Activated CD8-positive, alpha-beta T cell treated with anti-CD3 and anti-CD28 coated beads, Interleukin-2, amount 10 ng/mL, durations not matched to agents 7 days and 5 days (primary cell): ENCODE results near the gene TMA16. TPM values are rescaled to one million over a fixed set of nuclear protein-coding genes. Genes with fewer than 3 reads are reported as not detected.

Source experiments
- ATAC-seq: fragments of 150-1000 bp; cut with Tn5 transposase; one replicate; pipeline ENCODE4 v1.10.0; 2021; ENCODE audit warnings: moderate library complexity
- CTCF ChIA-PET: fragments of 350-600 bp; sonication (Branson Sonifier 250); formaldehyde crosslinking; loops from one replicate; lab custom pipeline; 2021; ENCODE audit warnings: antibody characterized with exemption; lab: Charles Lee
- POLR2A ChIA-PET: fragments of 350-600 bp; sonication (Branson Sonifier 250); formaldehyde crosslinking; loops from one replicate; lab custom pipeline; 2021; ENCODE audit warnings: antibody characterized with exemption; lab: Charles Lee
- DNase-seq: peaks from one replicate; pipeline ENCODE4 v3.0.0-alpha.2; 2020
- H3K27ac Mint-ChIP-seq: one replicate; pipeline ENCODE4 v1.8.0; 2021; ENCODE audit warnings: mild to moderate bottlenecking, mixed read lengths
- H3K27me3 Mint-ChIP-seq: one replicate; pipeline ENCODE4 v1.8.0; 2021; ENCODE audit warnings: low read depth, mixed read lengths
- H3K36me3 Mint-ChIP-seq: one replicate; pipeline ENCODE4 v1.8.0; 2021; ENCODE audit warnings: low read depth, mixed read lengths
- H3K4me1 Mint-ChIP-seq: one replicate; pipeline ENCODE4 v1.8.0; 2021; ENCODE audit warnings: low read depth, mixed read lengths
- H3K4me3 Mint-ChIP-seq: one replicate; pipeline ENCODE4 v1.8.0; 2021; ENCODE audit warnings: mild to moderate bottlenecking, mixed read lengths
- H3K9me3 Mint-ChIP-seq: one replicate; pipeline ENCODE4 v1.8.0; 2022; ENCODE audit warnings: mixed read lengths; ENCODE audit not compliant: insufficient read depth
- total RNA-seq, 2 experiments: library from RNA; stranded (reverse); gene quantifications; one replicate each; pipeline ENCODE4 v1.2.3, GENCODE V29; 2021

TMA16 gene
- total RNA-seq, 2 experiments from 2014 or later = 34.1 TPM

DNA sequence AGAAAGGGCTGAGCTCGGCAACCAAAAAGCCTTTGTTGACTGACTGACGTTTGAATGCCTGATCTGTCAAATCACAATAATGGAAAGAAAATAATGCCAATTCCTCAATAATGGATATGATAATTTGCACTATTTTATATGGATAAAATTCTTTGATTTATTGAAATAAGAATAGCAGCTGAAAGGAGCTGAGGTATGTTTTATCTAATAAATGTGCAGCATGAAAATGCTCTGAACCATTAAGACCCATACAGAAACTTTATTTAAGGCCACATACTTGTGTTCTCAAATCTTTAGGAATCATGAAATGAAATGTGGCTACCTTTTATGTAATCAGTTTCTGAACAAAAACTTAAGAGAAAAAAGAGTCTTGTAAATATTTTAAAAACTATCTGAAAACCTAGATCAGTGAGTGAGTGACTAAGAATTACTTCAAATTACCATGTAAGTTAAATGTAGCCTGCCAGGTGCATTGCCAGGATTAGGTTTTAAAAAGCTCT, 69.8 kb downstream of the TMA16 start:
- POLR2A ChIA-PET = no interaction called here

DNA sequence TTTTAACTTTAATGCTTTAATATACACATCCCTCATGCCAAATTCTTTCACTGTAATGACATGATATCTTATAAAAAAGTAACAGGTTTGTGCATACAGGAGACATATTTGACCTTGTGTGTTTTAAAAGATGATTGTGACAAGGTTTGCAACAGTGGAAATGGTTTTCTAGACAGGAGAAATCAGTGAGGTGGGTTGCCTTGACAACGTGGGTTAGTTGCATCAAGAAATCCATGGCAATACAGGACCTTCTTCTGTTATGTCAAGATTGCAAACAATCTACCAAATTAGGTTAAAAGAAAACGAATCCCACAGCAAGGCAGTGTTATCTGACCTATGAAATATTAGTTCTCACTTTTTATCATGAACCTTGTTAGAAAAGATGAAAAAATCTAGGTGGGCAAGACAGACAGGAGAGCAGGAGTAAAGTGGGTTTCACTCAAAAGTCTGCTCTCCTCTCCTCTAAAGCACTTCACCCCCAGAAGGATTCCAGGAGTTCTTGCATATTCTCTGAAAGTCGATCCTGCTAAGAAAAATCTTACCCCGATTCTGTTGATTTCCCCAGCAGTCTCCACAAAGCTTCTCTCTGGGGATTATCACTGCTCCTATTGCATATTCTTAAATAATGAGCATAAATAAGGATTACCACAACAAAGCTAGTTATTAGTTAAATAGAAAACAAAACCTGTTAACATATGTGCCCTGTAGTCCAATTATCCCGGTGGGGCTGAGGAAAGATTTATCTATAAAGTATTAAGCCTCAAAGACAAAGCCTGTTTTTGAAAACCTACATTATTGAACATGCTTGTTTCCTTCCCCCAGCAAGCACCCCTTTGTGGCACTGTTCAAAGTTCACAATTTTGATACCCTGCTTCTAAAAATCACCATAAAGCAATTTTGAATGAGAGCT, 71.0 kb downstream of the TMA16 start:
- Mint-ChIP-seq H3K27me3 (peaks cover 3% of the 10 kb centered on the region), H3K36me3 (no peaks in the 10 kb centered on the region), H3K27ac (no peak overlapping the region), H3K4me1 (no peaks in the 10 kb centered on the region), H3K4me3 (no peak overlapping the region), H3K9me3 (no peaks in the 10 kb centered on the region)
- ATAC-seq (no peak), DNase-seq (no peak)
- ChIA-PET CTCF (interaction anchor here (1.4 kb wide), 1 partner anchor 9 kb away, joined by 6 read pairs; no protein-coding TSS in a partner anchor), POLR2A (no interaction called here)

More for the DNA sequence above, 69.8 kb downstream of the TMA16 start:
- Mint-ChIP-seq H3K27me3 (peaks cover 3% of the 10 kb centered on the region), H3K36me3 (no peaks in the 10 kb centered on the region), H3K9me3 (no peaks in the 10 kb centered on the region), H3K4me3 (no peak overlapping the region), H3K27ac (no peak overlapping the region), H3K4me1 (peaks cover 4% of the 10 kb centered on the region)
- ATAC-seq (no peak), DNase-seq (no peak)
- CTCF ChIA-PET = interaction anchor here (0.8 to 1.4 kb wide), 2 partner anchors 8 kb away, joined by 3 to 6 read pairs; no protein-coding TSS in a partner anchor

DNA sequence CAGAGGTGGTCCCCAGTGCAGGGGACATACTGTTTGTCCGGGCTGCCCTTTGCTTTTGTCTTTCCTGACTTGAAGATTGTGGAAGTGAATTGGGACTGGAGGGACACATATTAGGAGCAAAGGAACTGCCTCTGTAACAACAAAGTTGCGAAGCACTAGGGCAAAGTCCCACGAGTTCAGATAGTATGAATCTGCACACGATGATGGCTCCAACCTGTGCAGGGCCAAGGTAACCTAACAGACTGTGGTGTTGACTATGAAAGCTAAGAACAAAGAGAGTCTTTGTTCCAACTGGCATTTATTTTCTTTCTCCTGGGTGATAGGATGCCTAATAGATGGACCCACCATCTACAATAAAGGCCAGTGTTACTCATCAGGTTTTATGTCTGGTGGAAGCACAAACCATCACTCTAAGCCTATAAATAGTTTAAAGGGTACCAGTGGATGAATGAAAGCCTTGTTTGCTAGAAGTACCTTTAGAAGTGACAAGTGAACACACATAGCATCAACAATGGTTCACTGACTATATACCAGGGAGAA, 71.8 kb downstream of the TMA16 start:
- Mint-ChIP-seq H3K4me3 (no peak overlapping the region), H3K4me1 (no peaks in the 10 kb centered on the region), H3K9me3 (no peaks in the 10 kb centered on the region), H3K27me3 (peaks cover 3% of the 10 kb centered on the region), H3K27ac (no peak overlapping the region), H3K36me3 (no peaks in the 10 kb centered on the region)
- POLR2A ChIA-PET = no interaction called here
- DNase-seq = no peak
- ATAC-seq = no peak
- CTCF ChIA-PET = no interaction called here

DNA sequence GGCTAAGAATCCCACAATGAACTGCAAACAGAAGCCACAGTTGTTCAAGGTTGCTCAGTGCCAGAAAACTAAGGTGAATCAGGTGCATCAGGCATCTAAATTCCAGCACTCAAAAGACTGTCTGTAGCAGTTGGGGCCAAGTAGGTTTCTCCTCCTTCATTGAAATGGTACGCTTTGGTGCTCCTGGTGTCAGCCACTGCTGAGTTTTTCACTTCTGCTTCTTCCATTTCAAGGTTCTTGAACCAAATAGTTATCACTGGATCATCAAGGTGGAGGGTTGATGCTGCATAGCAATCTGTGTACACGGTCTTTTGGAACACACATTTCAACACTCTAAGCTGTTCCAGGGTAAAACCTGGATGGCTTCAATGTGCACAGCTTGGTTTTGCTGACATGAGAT, 74.4 kb downstream of the TMA16 start:
- POLR2A ChIA-PET = no interaction called here
- H3K4me3 Mint-ChIP-seq = no peak overlapping the region

More for the DNA sequence above, 74.4 kb downstream of the TMA16 start:
- ATAC-seq (no peak), DNase-seq (no peak)
- H3K36me3 Mint-ChIP-seq = no peaks in the 10 kb centered on the region
- CTCF ChIA-PET = interaction anchor here (1.7 kb wide), 1 partner anchor 20 kb away, joined by 6 read pairs; no protein-coding TSS in a partner anchor
- no peaks in the 10 kb centered on the region for H3K27me3 Mint-ChIP-seq
- H3K4me1 Mint-ChIP-seq = no peaks in the 10 kb centered on the region
- no peaks in the 10 kb centered on the region for H3K9me3 Mint-ChIP-seq
- H3K27ac Mint-ChIP-seq = no peak overlapping the region

Other genes with a start within 250 kb of the TMA16 start
- not detected for gene NPY1R, start 162.1 kb upstream of the TMA16 start, total RNA-seq
- gene NPY5R, start 150.8 kb upstream of the TMA16 start, total RNA-seq = not detected
- not detected for gene TKTL2, start 20.9 kb upstream of the TMA16 start, total RNA-seq